Central memory CD8-positive, alpha-beta T cell (primary cell): ENCODE data around the gene CAPZA2.
"Not testable (repeated sequence)": the region's sequence is repeated elsewhere in the genome, so short reads cannot be mapped to it uniquely, and the experiment has no call there.

ENCODE experiments used
- ATAC-seq: fragments of 150-1000 bp; cut with Tn5 transposase; replicated peaks from 2 replicates; pipeline ENCODE4 v1.10.0; 2022; ENCODE audit warnings: mild to moderate bottlenecking, moderate FRiP score, moderate number of reproducible peaks; ENCODE audit not compliant: poor library complexity, severe bottlenecking; ENCODE audit errors: extremely low read depth
- DNase-seq, 2 donors: peaks; one replicate each; pipeline ENCODE4 v3.0.0; 2021; ENCODE audit warnings: low spot score in 2 of 2
- H3K27ac Mint-ChIP-seq: one replicate; pipeline ENCODE4 v1.8.0; 2022; ENCODE audit warnings: low read depth, mild to moderate bottlenecking, moderate library complexity, mixed read lengths
- H3K27me3 Mint-ChIP-seq: one replicate; pipeline ENCODE4 v1.8.0; 2022; ENCODE audit warnings: mixed read lengths
- H3K36me3 Mint-ChIP-seq: one replicate; pipeline ENCODE4 v1.8.0; 2022; ENCODE audit warnings: mild to moderate bottlenecking, moderate library complexity, mixed read lengths; ENCODE audit not compliant: insufficient read depth
- H3K4me1 Mint-ChIP-seq: one replicate; pipeline ENCODE4 v1.8.0; 2022; ENCODE audit warnings: mixed read lengths
- H3K4me3 Mint-ChIP-seq: one replicate; pipeline ENCODE4 v1.8.0; 2022; ENCODE audit warnings: mild to moderate bottlenecking, moderate library complexity, mixed read lengths
- H3K9me3 Mint-ChIP-seq: one replicate; pipeline ENCODE4 v1.8.0; 2022; ENCODE audit warnings: mixed read lengths

Gene CAPZA2

DNA sequence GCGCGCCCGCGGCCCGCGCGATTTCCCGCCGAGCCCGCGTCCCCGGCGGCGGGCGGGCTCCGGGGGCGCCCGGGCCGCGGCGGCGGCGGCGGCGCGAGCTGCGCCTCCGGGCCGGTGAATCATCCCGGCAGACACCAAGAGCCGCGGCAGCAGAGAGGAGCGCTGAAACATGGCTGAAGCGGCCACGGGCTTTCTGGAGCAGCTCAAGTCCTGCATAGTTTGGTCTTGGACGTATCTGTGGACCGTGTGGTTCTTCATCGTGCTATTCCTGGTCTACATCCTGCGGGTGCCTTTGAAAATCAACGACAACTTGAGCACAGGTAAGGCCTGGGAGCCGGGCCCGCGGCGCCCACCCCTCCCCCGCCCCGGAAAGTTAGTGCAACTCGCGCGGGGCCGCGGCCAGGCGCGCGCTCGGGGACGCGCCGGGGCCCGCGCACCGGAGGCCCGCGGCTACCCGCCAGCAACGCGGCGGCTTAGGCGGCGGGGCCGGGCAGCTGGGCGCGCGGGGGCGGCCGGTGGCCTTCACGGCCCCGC, 91.1 kb downstream of the CAPZA2 start, which contains the start of gene ST7:
Gene ST7 (plus strand): TSS at position 130 of the 534 bp plus-strand sequence. CDS start 40 bp downstream, at position 170.
- H3K36me3 Mint-ChIP-seq, result peaks cover 7% of the 10 kb centered on the region
- peak within 1 kb of the TSS; percentile 79 for H3K27ac Mint-ChIP-seq
- H3K4me3 Mint-ChIP-seq, result peak within 1 kb of the TSS; percentile 84
- DNase-seq, result peak; percentile 43 to 44
- no peaks in the 10 kb centered on the region for H3K27me3 Mint-ChIP-seq
- peak; percentile 79 for ATAC-seq
- H3K9me3 Mint-ChIP-seq, result no peaks in the 10 kb centered on the region
- peaks cover 26% of the 10 kb centered on the region for H3K4me1 Mint-ChIP-seq

DNA sequence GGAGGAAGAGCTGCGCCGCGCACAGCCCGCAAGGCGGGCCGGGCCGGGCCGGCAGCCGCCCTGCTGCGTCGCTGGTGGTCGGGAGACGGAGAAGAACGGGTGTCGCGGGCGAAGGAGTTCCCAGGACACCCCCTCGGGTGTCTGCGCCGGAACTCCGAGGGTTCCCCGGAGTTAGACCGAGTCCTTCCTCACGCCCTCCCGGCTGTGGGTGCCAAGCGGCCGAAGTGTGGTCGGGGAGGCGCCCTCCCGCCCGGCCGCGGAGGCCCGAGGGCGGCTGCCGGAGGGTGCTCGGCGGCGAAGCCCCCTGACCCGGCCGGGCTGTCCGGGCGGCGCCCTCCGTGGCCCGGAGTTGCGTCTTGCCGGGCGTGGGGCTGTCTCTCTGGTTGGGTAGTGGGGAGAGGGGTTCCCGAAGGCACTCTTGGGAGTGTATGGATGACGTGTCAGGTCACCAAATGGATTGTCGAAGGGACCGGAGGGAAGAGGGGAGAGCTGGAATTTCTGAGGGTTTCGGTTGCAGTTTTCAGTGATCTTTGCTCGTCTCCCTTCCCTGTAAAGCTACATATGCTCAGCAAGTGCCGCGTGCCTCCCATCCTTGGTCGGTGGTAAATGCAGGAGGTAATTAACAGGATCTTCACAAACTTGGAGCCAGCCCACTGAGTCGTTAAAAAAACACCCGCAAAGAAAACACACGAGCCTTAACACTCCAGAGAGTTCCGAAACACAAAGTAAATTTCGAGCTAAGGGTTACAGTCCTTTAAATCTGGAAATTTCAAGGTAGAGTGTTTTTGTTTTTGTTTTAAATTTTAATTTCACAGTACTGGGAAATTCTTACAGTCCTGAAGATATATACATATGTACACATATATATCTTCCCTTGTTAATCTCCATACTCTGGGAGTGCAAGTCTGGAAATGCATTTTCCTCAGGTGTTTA, 91.8 kb downstream of the CAPZA2 start:
- DNase-seq (peak; percentile 21 to 22), ATAC-seq (no peak)
- Mint-ChIP-seq H3K27ac (peak overlapping the region; percentile 79), H3K27me3 (no peaks in the 10 kb centered on the region), H3K36me3 (peaks cover 7% of the 10 kb centered on the region), H3K4me1 (peaks cover 26% of the 10 kb centered on the region), H3K4me3 (peak overlapping the region; percentile 84), H3K9me3 (no peaks in the 10 kb centered on the region)

DNA sequence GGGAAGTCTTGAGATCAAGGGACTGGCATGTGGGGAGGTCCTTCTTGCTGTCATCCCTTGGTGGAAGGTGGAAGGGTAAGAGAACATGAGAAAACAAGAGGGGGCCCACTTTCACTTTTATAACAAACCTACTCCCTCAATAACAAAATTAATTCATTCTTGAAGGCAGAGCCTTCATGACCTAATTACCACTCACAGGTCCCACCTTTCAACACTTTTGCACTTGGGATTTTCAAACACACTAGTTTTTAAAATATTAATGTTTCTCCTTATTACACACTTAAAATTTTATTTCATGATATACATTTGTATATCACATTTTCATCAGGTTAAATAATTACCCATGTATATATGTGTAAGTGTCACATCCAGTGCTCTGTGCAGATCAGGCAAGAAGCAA, 93.0 kb downstream of the CAPZA2 start:
- no peak for DNase-seq

DNA sequence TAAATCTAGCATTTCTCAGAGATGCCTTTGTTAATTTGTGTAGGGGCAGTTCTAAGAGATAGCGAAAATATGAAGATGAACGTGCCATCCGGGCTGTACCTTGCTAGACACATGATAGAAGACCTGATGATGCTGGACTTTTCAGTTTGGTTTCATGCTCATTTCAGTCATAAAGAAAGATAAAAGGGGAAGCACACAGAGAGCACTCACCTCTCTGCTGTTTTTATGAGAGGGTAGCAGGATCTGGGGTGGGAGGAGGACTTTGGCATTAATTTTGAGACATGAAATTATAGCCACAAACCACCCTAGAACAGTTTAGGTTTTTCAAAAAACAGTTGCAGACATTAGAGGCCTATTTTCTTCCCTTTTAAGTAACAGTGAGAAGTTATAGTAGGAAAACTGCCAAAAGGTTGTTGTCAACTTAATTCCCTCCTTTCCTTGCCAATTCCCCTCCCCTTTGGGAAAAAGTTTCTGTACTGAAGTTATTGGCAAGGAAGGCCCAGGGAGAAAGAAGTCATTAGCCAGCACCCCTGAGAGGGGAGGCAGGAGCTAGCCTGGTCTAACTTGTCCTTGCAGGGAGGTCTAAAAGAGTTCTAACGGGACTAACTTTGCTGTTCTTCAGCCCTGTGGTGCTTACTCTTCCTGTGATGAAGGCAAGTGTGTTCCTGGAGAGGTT, 93.6 kb downstream of the CAPZA2 start:
- peaks cover 7% of the 10 kb centered on the region for H3K36me3 Mint-ChIP-seq
- H3K4me3 Mint-ChIP-seq, result no peak overlapping the region
- H3K4me1 Mint-ChIP-seq, result peaks cover 30% of the 10 kb centered on the region
- no peaks in the 10 kb centered on the region for H3K9me3 Mint-ChIP-seq
- peak overlapping the region; percentile 79 for H3K27ac Mint-ChIP-seq
- DNase-seq (no peak), ATAC-seq (no peak)
- no peaks in the 10 kb centered on the region for H3K27me3 Mint-ChIP-seq

More for the DNA sequence above, 93.0 kb downstream of the CAPZA2 start:
- H3K27ac Mint-ChIP-seq, result peak overlapping the region; percentile 79
- no peak for ATAC-seq
- H3K9me3 Mint-ChIP-seq, result no peaks in the 10 kb centered on the region
- no peaks in the 10 kb centered on the region for H3K27me3 Mint-ChIP-seq
- H3K4me3 Mint-ChIP-seq, result peak overlapping the region; percentile 84
- peaks cover 26% of the 10 kb centered on the region for H3K4me1 Mint-ChIP-seq
- peaks cover 7% of the 10 kb centered on the region for H3K36me3 Mint-ChIP-seq

DNA sequence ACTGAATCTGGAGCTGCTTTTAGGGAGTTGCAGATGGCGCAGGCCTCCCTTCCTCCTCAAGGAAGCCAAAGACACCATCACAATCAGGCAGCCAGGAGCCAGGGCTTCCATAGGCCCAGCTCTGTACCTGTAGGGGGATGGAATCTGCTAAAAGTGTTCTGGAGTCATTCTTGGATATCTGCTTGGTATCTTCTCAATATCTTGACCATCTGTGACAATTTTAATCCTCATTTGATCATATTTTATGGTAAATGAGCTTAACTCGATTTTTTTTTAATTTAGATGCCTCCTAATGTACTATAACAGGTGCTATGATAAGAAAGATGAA, 94.1 kb downstream of the CAPZA2 start:
- Mint-ChIP-seq H3K4me3 (no peak overlapping the region), H3K27me3 (no peaks in the 10 kb centered on the region), H3K36me3 (peaks cover 7% of the 10 kb centered on the region), H3K9me3 (no peaks in the 10 kb centered on the region), H3K4me1 (peaks cover 33% of the 10 kb centered on the region), H3K27ac (no peak overlapping the region)
- ATAC-seq, result no peak
- DNase-seq, result no peak

DNA sequence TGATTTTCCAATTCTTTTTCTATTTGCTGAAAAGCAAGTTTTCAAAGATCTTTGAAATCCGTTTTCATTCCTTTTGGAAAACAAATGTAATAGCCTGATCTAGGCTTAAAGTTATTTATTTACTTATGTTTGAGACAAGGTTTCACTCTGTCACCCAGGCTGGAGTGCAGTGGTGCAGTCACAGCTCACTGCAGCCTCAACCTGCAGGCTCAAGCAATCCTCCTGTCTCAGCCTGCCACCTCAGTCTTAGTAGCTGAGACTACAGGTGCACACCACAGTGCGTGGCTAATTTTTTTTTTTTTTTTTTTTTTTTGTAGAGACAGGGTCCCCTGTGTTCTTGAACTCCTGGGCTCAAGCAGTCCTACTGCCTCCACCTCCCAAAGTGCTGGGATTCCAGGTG, 95.5 kb downstream of the CAPZA2 start:
- ATAC-seq, result no peak
- H3K4me1 Mint-ChIP-seq, result peaks cover 41% of the 10 kb centered on the region
- H3K36me3 Mint-ChIP-seq, result peaks cover 7% of the 10 kb centered on the region
- no peaks in the 10 kb centered on the region for H3K27me3 Mint-ChIP-seq
- no peaks in the 10 kb centered on the region for H3K9me3 Mint-ChIP-seq
- no peak overlapping the region for H3K27ac Mint-ChIP-seq
- DNase-seq, result no peak
- no peak overlapping the region for H3K4me3 Mint-ChIP-seq

DNA sequence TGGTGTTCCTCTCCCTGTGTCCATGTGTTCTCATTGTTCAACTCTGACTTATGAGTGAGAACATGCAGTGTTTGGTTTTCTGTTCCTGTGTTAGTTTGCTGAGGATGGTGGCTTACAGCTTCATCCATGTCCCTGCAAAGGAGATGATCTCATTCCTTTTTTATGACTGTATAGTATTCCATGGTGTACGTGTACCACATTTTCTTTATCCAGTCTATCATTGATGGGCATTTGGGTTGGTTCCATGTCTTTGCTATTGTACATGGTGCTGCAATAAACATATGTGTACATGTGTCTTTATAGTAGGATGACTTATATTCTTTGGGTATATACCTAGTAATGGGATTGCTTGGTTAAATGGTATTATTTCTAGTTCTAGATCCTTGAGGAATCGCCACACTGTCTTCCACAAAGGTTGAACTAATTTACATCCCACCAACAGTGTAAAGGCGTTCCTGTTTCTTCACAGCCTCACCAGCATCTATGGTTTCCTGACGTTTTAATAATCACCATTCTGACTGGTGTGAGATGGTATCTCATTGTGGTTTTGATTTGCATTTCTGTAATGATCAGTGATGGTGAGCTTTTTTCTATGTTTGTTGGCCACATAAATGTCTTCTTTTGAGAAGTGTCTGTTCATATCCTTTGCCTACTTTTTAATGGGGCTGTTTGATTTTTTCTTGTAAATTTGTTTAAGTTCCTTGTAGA, 99.7 kb downstream of the CAPZA2 start:
- DNase-seq, H3K27me3 Mint-ChIP-seq, H3K36me3 Mint-ChIP-seq, H3K9me3 Mint-ChIP-seq, H3K4me3 Mint-ChIP-seq: not testable (repeated sequence)
- peak overlapping the region; percentile 29 for H3K27ac Mint-ChIP-seq
- peak; percentile 64 for ATAC-seq
- H3K4me1 Mint-ChIP-seq, result peaks cover 19% of the 10 kb centered on the region

DNA sequence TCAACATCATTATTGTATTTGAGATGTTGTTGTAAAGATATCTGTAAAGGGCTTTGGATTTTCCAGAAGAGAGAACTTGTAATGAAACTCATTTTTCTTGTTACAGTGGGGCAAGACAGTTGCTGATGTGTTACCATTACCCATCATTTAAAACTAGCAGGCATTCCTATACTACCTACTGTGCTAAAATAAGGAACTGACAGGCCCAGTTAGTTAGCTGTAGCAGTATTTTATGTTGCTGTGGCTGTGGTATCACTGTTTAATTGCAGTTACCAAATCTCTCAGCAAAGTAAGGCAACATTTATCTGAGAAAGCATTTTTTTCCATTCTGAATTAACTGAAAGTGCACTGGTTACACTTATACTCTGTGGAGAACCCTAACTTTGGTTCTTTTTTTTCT, 100.8 kb downstream of the CAPZA2 start:
- no peak overlapping the region for H3K4me3 Mint-ChIP-seq
- peaks cover 19% of the 10 kb centered on the region for H3K4me1 Mint-ChIP-seq
- ATAC-seq, result no peak
- DNase-seq, result no peak
- no peaks in the 10 kb centered on the region for H3K9me3 Mint-ChIP-seq
- no peaks in the 10 kb centered on the region for H3K27me3 Mint-ChIP-seq
- no peaks in the 10 kb centered on the region for H3K36me3 Mint-ChIP-seq
- no peak overlapping the region for H3K27ac Mint-ChIP-seq

DNA sequence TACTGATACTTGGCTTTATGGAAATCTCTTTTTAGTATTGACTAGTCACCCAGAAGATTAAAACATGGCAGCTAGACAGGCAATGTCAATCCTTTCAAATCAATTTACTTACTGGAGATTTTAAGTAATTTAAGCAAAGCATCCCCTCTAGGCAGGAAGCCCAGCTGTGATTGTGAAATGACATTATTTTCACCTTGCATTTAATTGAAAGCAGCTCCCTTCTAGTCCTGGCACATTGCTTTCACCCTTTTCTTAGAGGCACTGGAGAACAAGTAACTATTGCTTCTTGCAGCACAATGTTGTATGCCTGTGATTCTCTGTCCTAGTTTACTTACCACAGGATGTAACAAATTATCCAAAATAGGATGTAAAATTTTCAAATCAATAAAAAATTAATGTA, 104.2 kb downstream of the CAPZA2 start:
- no peaks in the 10 kb centered on the region for H3K36me3 Mint-ChIP-seq
- H3K27ac Mint-ChIP-seq, result no peak overlapping the region
- no peaks in the 10 kb centered on the region for H3K9me3 Mint-ChIP-seq
- ATAC-seq (no peak), DNase-seq (no peak)
- peaks cover 12% of the 10 kb centered on the region for H3K4me1 Mint-ChIP-seq
- no peak overlapping the region for H3K4me3 Mint-ChIP-seq
- no peaks in the 10 kb centered on the region for H3K27me3 Mint-ChIP-seq

DNA sequence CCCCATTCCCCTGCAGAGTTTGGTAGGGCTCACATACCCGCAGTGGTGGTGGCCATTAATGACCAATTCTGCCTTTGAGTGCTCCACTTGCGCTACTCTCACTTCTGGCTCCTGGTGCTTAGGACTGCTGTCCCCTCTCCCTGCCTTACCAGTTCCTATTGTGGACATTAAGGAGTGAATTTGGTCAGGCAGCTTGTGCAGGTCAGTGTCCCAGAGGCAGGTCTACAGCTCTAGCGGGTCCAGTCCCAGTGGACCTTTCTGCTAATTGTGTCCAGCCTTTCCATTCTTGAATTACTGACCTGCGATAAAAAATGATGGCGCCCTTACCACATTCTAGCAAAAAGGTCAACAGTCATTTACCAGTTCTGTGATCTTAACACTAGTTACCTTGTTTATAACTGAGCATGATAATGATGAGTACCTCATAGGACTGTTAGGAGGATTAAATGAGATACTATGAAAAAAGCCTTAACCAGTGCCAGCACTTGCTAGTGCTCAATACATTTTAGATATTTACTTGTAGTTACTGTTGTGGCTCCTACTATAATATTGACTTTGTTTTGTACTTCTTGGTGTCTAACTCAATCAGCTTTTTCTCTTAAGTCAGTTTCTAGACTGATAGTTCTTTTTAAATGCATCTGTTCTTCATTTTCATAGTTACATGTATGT, 105.0 kb downstream of the CAPZA2 start:
- H3K36me3 Mint-ChIP-seq, result no peaks in the 10 kb centered on the region
- peaks cover 5% of the 10 kb centered on the region for H3K4me1 Mint-ChIP-seq
- H3K27ac Mint-ChIP-seq, result no peak overlapping the region
- H3K4me3 Mint-ChIP-seq, result no peak overlapping the region
- H3K9me3 Mint-ChIP-seq, result no peaks in the 10 kb centered on the region
- ATAC-seq (no peak), DNase-seq (no peak)
- H3K27me3 Mint-ChIP-seq, result no peaks in the 10 kb centered on the region

DNA sequence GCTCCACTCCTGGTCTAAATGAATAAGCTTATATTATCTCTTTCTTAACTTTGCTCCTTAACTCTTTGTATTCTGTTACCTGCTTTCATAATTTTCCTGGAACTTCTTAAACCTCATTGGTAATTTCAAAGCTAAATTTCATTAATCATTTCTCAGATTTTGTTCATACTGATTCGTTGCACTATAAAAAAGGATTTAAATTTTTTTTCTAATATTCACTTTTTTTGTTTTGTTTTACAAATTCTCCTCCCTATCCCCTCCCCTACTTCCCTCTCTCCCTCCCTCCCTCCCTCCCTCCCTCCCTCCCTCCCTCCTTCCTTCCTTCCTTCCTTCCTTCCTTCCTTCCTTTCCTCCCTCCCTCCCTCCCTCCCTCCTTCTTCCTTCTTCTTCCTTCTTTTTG, 105.6 kb downstream of the CAPZA2 start:
- no peak for ATAC-seq

DNA sequence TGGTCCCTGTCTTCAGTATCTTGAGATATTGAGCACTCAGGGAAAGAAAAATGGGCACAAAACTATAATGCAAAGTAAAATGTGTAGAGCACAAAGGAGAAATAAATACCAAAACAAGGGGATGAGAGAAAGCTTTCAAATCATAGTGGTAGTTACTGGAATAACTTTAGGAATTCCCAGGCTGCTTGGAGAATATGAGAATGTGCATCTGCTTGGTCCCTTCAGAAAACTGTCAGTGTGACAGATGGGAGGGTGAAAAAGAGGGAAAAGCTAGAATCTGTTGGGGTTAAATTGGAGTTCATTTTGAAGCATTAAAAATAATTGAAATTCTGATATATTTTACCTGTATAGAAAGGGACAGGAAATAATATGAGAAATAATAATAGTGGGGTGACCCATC, 106.2 kb downstream of the CAPZA2 start:
- no peaks in the 10 kb centered on the region for H3K9me3 Mint-ChIP-seq
- no peak for DNase-seq
- peaks cover 5% of the 10 kb centered on the region for H3K4me1 Mint-ChIP-seq
- H3K4me3 Mint-ChIP-seq, result no peak overlapping the region
- H3K36me3 Mint-ChIP-seq, result peaks cover 2% of the 10 kb centered on the region
- no peaks in the 10 kb centered on the region for H3K27me3 Mint-ChIP-seq
- H3K27ac Mint-ChIP-seq, result no peak overlapping the region
- ATAC-seq, result no peak

More for the DNA sequence above, 105.6 kb downstream of the CAPZA2 start:
- no peak overlapping the region for H3K4me3 Mint-ChIP-seq
- no peaks in the 10 kb centered on the region for H3K9me3 Mint-ChIP-seq
- DNase-seq, result no peak
- no peaks in the 10 kb centered on the region for H3K27me3 Mint-ChIP-seq
- peaks cover under 1% of the 10 kb centered on the region for H3K36me3 Mint-ChIP-seq
- peaks cover under 1% of the 10 kb centered on the region for H3K4me1 Mint-ChIP-seq
- no peak overlapping the region for H3K27ac Mint-ChIP-seq
